H1 (cell line): ENCODE measurements around the gene TMEM254. TPM values are rescaled to one million over a fixed set of nuclear protein-coding genes. Genes with fewer than 3 reads are reported as not detected.

Source experiments
- ASH2L ChIP-seq: fragments of 200-600, 300-600 bp; sonication (generic); IDR thresholded peaks from one replicate; pipeline ENCODE4 v1.7.1; 2017; ENCODE audit warnings: low read length
- ATF2 ChIP-seq: IDR thresholded peaks from 2 replicates; pipeline ENCODE4 v1.6.1; 2012; ENCODE audit warnings: low read length, inconsistent platforms
- CREB1 ChIP-seq: IDR thresholded peaks from 2 replicates; pipeline ENCODE4 v1.6.1; 2012; ENCODE audit warnings: inconsistent platforms
- CTCF ChIP-seq, 3 experiments: IDR thresholded peaks; 1 replicate in 2 of 3; 2 replicates in 1 of 3; pipeline versions ENCODE4 v1.5.1 to v1.6.1; 2011; ENCODE audit warnings: low read length in 3 of 3, mild to moderate bottlenecking in 3 of 3, inconsistent platforms in 2 of 3, low read depth in 1 of 3, moderate library complexity in 1 of 3; ENCODE audit not compliant: insufficient read depth in 1 of 3; ENCODE audit errors: control extremely low read depth in 1 of 3
- MAFK ChIP-seq: IDR thresholded peaks from 2 replicates; pipeline ENCODE4 v1.6.1; 2012; ENCODE audit warnings: low read depth, mild to moderate bottlenecking, improper control_type of control experiment, low read length
- POLR2AphosphoS5 ChIP-seq: IDR thresholded peaks from 2 replicates; pipeline ENCODE4 v1.6.1; 2011; ENCODE audit warnings: low read depth, low read length
- POU5F1 ChIP-seq: IDR thresholded peaks from 2 replicates; pipeline ENCODE4 v1.6.1; 2011; ENCODE audit warnings: low read depth, mild to moderate bottlenecking, low read length, moderate library complexity
- SIN3A ChIP-seq, 2 experiments: IDR thresholded peaks in 1 of 2; conservative IDR thresholded peaks in 1 of 2; 2 replicates each; pipeline ENCODE4 v1.6.1; 2011 to 2012; ENCODE audit warnings: low read length in 2 of 2, improper control_type of control experiment in 1 of 2, low read depth in 1 of 2, mild to moderate bottlenecking in 1 of 2
- TAF1 ChIP-seq: IDR thresholded peaks from 2 replicates; pipeline ENCODE4 v1.6.1; 2011; ENCODE audit warnings: mild to moderate bottlenecking, low read depth, low read length
- TAF7 ChIP-seq: optimal IDR thresholded peaks from 2 replicates; pipeline ENCODE3; 2011; ENCODE audit warnings: low read depth, mild to moderate bottlenecking, inconsistent platforms, low read length, moderate library complexity, borderline replicate concordance
- polyA plus RNA-seq, 7 experiments: library from polyadenylated mRNA; depleted of rRNA in 3 of 7; stranded (reverse) in 5 of 7; unstranded in 2 of 7; fragments of >200 nt in 5 of 7; fragments of 200-250 nt in 2 of 7; gene quantifications; 1 replicate in 5 of 7; 2 replicates in 1 of 7; 4 replicates in 1 of 7; pipeline versions ENCODE4 v1.2.1 to v1.2.3, GENCODE V29; 2011 to 2013; ENCODE audit warnings: missing spikeins in 2 of 7, mixed read lengths in 2 of 7
- total RNA-seq: library from RNA; stranded (reverse); fragmentation: NEBNext Ultra II Directional; extraction: Animal tissue kit (Norgen Biotek cat#: 25700); gene quantifications from 2 replicates; pipeline ENCODE4 v1.2.1, GENCODE V29; 2021

The TMEM254 gene
- total and polyA plus RNA-seq, 2 of the 8 experiments (the other 6 are each of a cell fraction or from before 2014, with no cell fraction given) = 26.9 to 61.2 TPM

- TF ChIP-seq ASH2L (no peak), CTCF (IDR thresholded peaks at IDR 0.05; ENCODE audit: control extremely low read depth in 1 of 3, insufficient read depth in 1 of 3, low read depth in 1 of 3, low read length in 3 of 3) (peak; percentile 93 to 96 (median 94)), SIN3A (conservative IDR thresholded peaks at IDR 0.05 in 1 of 2, IDR thresholded peaks at IDR 0.05 in 1 of 2; ENCODE audit: low read depth in 1 of 2, low read length in 2 of 2) (no peak), TAF7 (no peak), TAF1 (no peak), POU5F1 (no peak), CREB1 (0 out of 2 replicates have a peak, but pooled peaks have one; percentile 25), MAFK (no peak), ATF2 (0 out of 2 replicates have a peak, but pooled peaks have one; percentile 24), POLR2AphosphoS5 (no peak)
These were observed 31.6 kb upstream of the TMEM254 start (continued) for GRCh38 chr10:80046629-80047441.
